K562 (cell line): Measurements from ENCODE around the gene DAPK3. TPM values are rescaled to one million over a fixed set of nuclear protein-coding genes. Genes with fewer than 3 reads are reported as not detected.

Experiments
- ATAC-seq: fragments of 200-7000 bp; cut with Tn5 transposase; 3 replicates; pipeline ENCODE4 v1.9.1; 2020; ENCODE audit warnings: moderate library complexity
- BruUV-seq: library from RNA; stranded (reverse); fragments of 400-500 nt; replicated peaks from 2 replicates; lab custom pipeline; 2021; lab: Mats Ljungman, UMichigan
- CTCF ChIA-PET: fragments of 300-600 bp; formaldehyde crosslinking; extraction: SDS; loops from one replicate; lab custom pipeline; 2021; ENCODE audit warnings: low intra/inter-chr PET ratio; lab: Yijun Ruan, JAX
- POLR2A ChIA-PET: fragments of 300-600, 350-650 bp; sonication (Branson Sonifier 250); formaldehyde crosslinking; extraction: SDS; loops from one replicate; lab custom pipeline; 2021; ENCODE audit warnings: antibody characterized with exemption, inconsistent platforms; lab: Yijun Ruan, JAX
- DNase-seq, 4 experiments: peaks; one replicate each; pipeline versions ENCODE4 v3.0.0 to v3.0.0-alpha.2; 2011 to 2018; ENCODE audit warnings: low spot score in 3 of 4, mixed read lengths in 3 of 4; ENCODE audit errors: extremely low read depth in 1 of 4
- FAIRE-seq: peaks from 2 replicates; lab custom pipeline; 2011; peaks lifted over from hg19 to GRCh38; lab: Jason Lieb, UNC
- H2AFZ ChIP-seq: 2 replicates; pipeline ENCODE4 v1.6.0; 2011; ENCODE audit warnings: low read depth, low read length, control low read depth, inconsistent platforms
- H3K27ac ChIP-seq: fragments of 200-600 bp; 3 replicates; pipeline ENCODE4 v1.8.0; 2011; ENCODE audit warnings: low read depth, mild to moderate bottlenecking, control low read depth, inconsistent platforms, low read length, moderate library complexity, mixed read lengths; ENCODE audit errors: extremely low read depth
- H3K27me3 ChIP-seq, 2 experiments: fragments of 300-600 bp in 1 of 2; 2 replicates in 1 of 2; 3 replicates in 1 of 2; pipeline versions ENCODE4 v1.6.0 to v1.8.0; 2011; ENCODE audit warnings: inconsistent platforms in 2 of 2, low read length in 2 of 2, mild to moderate bottlenecking in 1 of 2, mixed read lengths in 1 of 2, moderate library complexity in 1 of 2; ENCODE audit not compliant: control insufficient read depth in 2 of 2, insufficient read depth in 2 of 2
- H3K36me3 ChIP-seq: fragments of 300-600 bp; 3 replicates; pipeline ENCODE4 v1.8.0; 2011; ENCODE audit warnings: mild to moderate bottlenecking, low read length, inconsistent platforms; ENCODE audit not compliant: control insufficient read depth, insufficient read depth
- H3K4me1 ChIP-seq, 2 experiments: fragments of 200-600 bp in 1 of 2; replicated peaks in 1 of 2; 2 replicates in 1 of 2; 3 replicates in 1 of 2; pipeline versions ENCODE4 v1.5.1 to v1.8.0; 2011; ENCODE audit warnings: inconsistent platforms in 2 of 2, low read length in 2 of 2, mild to moderate bottlenecking in 1 of 2, mixed read lengths in 1 of 2, moderate library complexity in 1 of 2; ENCODE audit not compliant: control insufficient read depth in 2 of 2, insufficient read depth in 2 of 2
- H3K4me2 ChIP-seq: 2 replicates; pipeline ENCODE4 v1.6.1; 2011; ENCODE audit warnings: low read length, control low read depth, inconsistent platforms, mixed read lengths; ENCODE audit not compliant: insufficient read depth
- H3K4me3 ChIP-seq: fragments of 200-600 bp; sonication (generic), shearing (Covaris generic); 2 replicates; pipeline ENCODE4 v1.5.1; 2016; ENCODE audit warnings: control low read depth, inconsistent platforms
- H3K79me2 ChIP-seq: fragments of 200-600 bp; 3 replicates; pipeline ENCODE4 v1.8.0; 2011; ENCODE audit warnings: low read length, inconsistent platforms; ENCODE audit not compliant: control insufficient read depth, insufficient read depth
- H3K9ac ChIP-seq, 2 experiments: 2 replicates each; pipeline versions ENCODE4 v1.6.0 to v1.6.1; 2011; ENCODE audit warnings: low read depth in 2 of 2, low read length in 2 of 2, control low read depth in 1 of 2, inconsistent platforms in 1 of 2, mild to moderate bottlenecking in 1 of 2, mixed read lengths in 1 of 2; ENCODE audit not compliant: insufficient read depth in 1 of 2
- H3K9me1 ChIP-seq: one replicate; pipeline ENCODE4 v1.6.0; 2011; ENCODE audit warnings: inconsistent platforms, mild to moderate bottlenecking, low read length, moderate library complexity; ENCODE audit not compliant: control insufficient read depth, insufficient read depth
- H3K9me3 ChIP-seq: replicated peaks from 2 replicates; pipeline ENCODE4 v1.5.1; 2011; ENCODE audit warnings: low read depth, low read length, inconsistent platforms; ENCODE audit not compliant: control insufficient read depth, insufficient read depth
- H4K20me1 ChIP-seq: replicated peaks from 2 replicates; pipeline ENCODE4 v1.6.1; 2011; ENCODE audit warnings: low read length, inconsistent platforms, mixed read lengths; ENCODE audit not compliant: control insufficient read depth, insufficient read depth
- ARID2 ChIP-seq: fragments of 450-650 bp; IDR thresholded peaks from 2 replicates; pipeline ENCODE4 v1.6.1; 2017; ENCODE audit warnings: antibody characterized with exemption, mild to moderate bottlenecking
- CBX2 ChIP-seq: fragments of 200-600 bp; sonication (generic); IDR thresholded peaks from one replicate; pipeline ENCODE4 v1.6.1; 2012; ENCODE audit warnings: mild to moderate bottlenecking, low read length, inconsistent platforms; ENCODE audit not compliant: insufficient read depth, poor library complexity, severe bottlenecking
- DNMT1 ChIP-seq: fragments of 450-650 bp; IDR thresholded peaks from 2 replicates; pipeline ENCODE4 v1.6.1; 2016; ENCODE audit warnings: antibody characterized with exemption, mild to moderate bottlenecking
- POLR2A ChIP-seq: fragments of 450-650 bp; conservative IDR thresholded peaks from 2 replicates; pipeline ENCODE4 v1.6.1; 2016
- SMARCC2 ChIP-seq: fragments of 450-650 bp; IDR thresholded peaks from 2 replicates; pipeline ENCODE4 v1.6.1; 2017; ENCODE audit warnings: antibody characterized with exemption, moderate library complexity, mild to moderate bottlenecking, low read depth
- ZNF431 ChIP-seq: sonication (generic); formaldehyde crosslinking; IDR thresholded peaks from 2 replicates; pipeline ENCODE4 v1.8.0; 2022; ENCODE audit warnings: mild to moderate bottlenecking, missing genetic modification reagents
- WGBS: fragments of 100-300 bp; shearing (Covaris generic); methylation state at CpG from one replicate; pipeline ENCODE4 v1.1.6; 2016; ENCODE audit warnings: low coverage, mixed read lengths; ENCODE audit not compliant: insufficient coverage; ENCODE audit errors: missing lambda C conversion rate; 5-methylcytosine and 5-hydroxymethylcytosine counted together
- in situ Hi-C: fragments of 300-500 bp; cut with MboI; formaldehyde crosslinking; loops from 4 replicates; pipeline ENCODE4 v1.15.0; 2018; ENCODE audit warnings: inconsistent platforms, mixed read lengths
- intact Hi-C: fragments of 100-400 bp; cut with micrococcal nuclease; formaldehyde crosslinking; loops from 2 replicates; pipeline ENCODE4 v1.14.2; 2022
- polyA plus RNA-seq, 8 experiments: library from polyadenylated mRNA; depleted of rRNA in 4 of 8; stranded (reverse) in 5 of 8; unstranded in 3 of 8; fragments of >200 nt; fragmentation: Nextera tagmentation in 2 of 8; fragmentation: Illumina TruSeq in 1 of 8; extraction: Ambion mirVana in 2 of 8; extraction: Trizol in 1 of 8; gene quantifications; 2 replicates each; pipeline versions ENCODE4 v1.2.1 to v1.2.3, GENCODE V29; 2011 to 2014; ENCODE audit warnings: inconsistent platforms in 1 of 8, missing spikeins in 1 of 8
- total RNA-seq, 7 experiments: library from RNA; depleted of rRNA in 6 of 7; stranded (reverse); fragments of >200 nt in 6 of 7; fragmentation: Illumina TruSeq in 2 of 7; extraction: Trizol in 2 of 7; gene quantifications; 2 replicates each; pipeline versions ENCODE4 v1.2.1 to v1.2.3, GENCODE V29; 2011 to 2021; ENCODE audit warnings: low replicate concordance in 1 of 7

Gene DAPK3
- total and polyA plus RNA-seq, 9 of the 15 experiments (the other 6 are each of a cell fraction or from before 2014, with no cell fraction given) = 0.14 to 63.4 (median 25.0) TPM

GRCh38 chr19:4010808-4011110 is 39.9 kb upstream of the DAPK3 start (continued):
- no peak for TF ChIP-seq ARID2
- no peak for TF ChIP-seq ZNF431 (CRISPR knock-in tag)
- no peak for TF ChIP-seq POLR2A

GRCh38 chr19:4009990-4010807 is 39.3 kb upstream of the DAPK3 start:
- ChIA-PET CTCF (no interaction called here), POLR2A (interaction anchor here (0.6 to 1.8 kb wide), 3 partner anchors 10 to 48 kb away, joined by 3 to 4 read pairs (median 3); partner anchors contain the start of gene EEF2)
- ATAC-seq = no peak
- Histone ChIP-seq H3K4me2 (no peak overlapping the region), H3K27me3 (no peaks in the 10 kb centered on the region), H3K9me1 (no peaks in the 10 kb centered on the region), H2AFZ (no peak overlapping the region), H3K79me2 (peaks cover 47% of the 10 kb centered on the region), H3K4me3 (no peak overlapping the region), H3K36me3 (peaks cover 44% of the 10 kb centered on the region; the same call in 1 of the 3 replicates), H3K9me3 (no peaks in the 10 kb centered on the region), H3K9ac (peak overlapping the region in 1 of 2 experiments; percentile 75; a peak in 1 of 4 replicates), H3K4me1 (peaks cover 22 to 75% of the 10 kb centered on the region in 2 experiments; a peak in 4 of 5 replicates), H4K20me1 (peaks cover 33% of the 10 kb centered on the region), H3K27ac (no peak overlapping the region)
- in situ Hi-C loops = no loop called here
- TF ChIP-seq DNMT1 (no peak), SMARCC2 (no peak), CBX2 (no peak)
- BruUV-seq = no TSS peak
- intact Hi-C loops = loop anchor here (5.0 kb wide), 1 partner anchor 57 kb away; the partner anchor contains the start of gene ZBTB7A
- no peak for DNase-seq
- WGBS = 85% methylated on average over 23 of the region's 24 CpGs
- no peak for FAIRE-seq
